ENCODE results near the gene CARMIL1. TPM values are rescaled to one million over a fixed set of nuclear protein-coding genes. Genes with fewer than 3 reads are reported as not detected.

Gene CARMIL1
- total RNA-seq, 1 donor from 2014 or later: 3.4 TPM

GRCh38 chr6:25336996-25337395 is 57.8 kb downstream of the CARMIL1 start:
- CTCF ChIA-PET: no interaction called here
- Mint-ChIP-seq H3K9me3 (no peaks in the 10 kb centered on the region), H3K27ac (no peak overlapping the region), H3K4me3 (no peak overlapping the region), H3K4me1 (peaks cover 30% of the 10 kb centered on the region), H3K36me3 (ENCODE audit: low read depth) (no peaks in the 10 kb centered on the region), H3K27me3 (no peaks in the 10 kb centered on the region)
- POLR2A ChIA-PET: no interaction called here
- DNase-seq (no peak), ATAC-seq (ENCODE audit: low read depth) (no peak)
- TF ChIP-seq CTCF (IDR thresholded peaks at IDR 0.05): no peak
- intact Hi-C loops (cut with micrococcal nuclease): no loop called here

- peaks cover 26% of the 10 kb centered on the region for H3K4me1 Mint-ChIP-seq
- no peaks in the 10 kb centered on the region for H3K27me3 Mint-ChIP-seq
- no peak for TF ChIP-seq CTCF (IDR thresholded peaks at IDR 0.05)
- CTCF ChIA-PET: no interaction called here
- H3K9me3 Mint-ChIP-seq: no peaks in the 10 kb centered on the region
- no peak overlapping the region for H3K27ac Mint-ChIP-seq
- H3K4me3 Mint-ChIP-seq: no peak overlapping the region
- POLR2A ChIA-PET: interaction anchor here (1.1 kb wide), 1 partner anchor 9 kb away, joined by 3 read pairs; no protein-coding TSS in a partner anchor
- DNase-seq (no peak), ATAC-seq (ENCODE audit: low read depth) (no peak)
- intact Hi-C loops (cut with micrococcal nuclease): no loop called here
- H3K36me3 Mint-ChIP-seq (ENCODE audit: low read depth): no peaks in the 10 kb centered on the region
These were observed 58.3 kb downstream of the CARMIL1 start for GRCh38 chr6:25337431-25337830.

GRCh38 chr6:25340431-25341202 is 61.4 kb downstream of the CARMIL1 start:
- DNase-seq: no peak
- no peaks in the 10 kb centered on the region for H3K36me3 Mint-ChIP-seq (ENCODE audit: low read depth)
- H3K9me3 Mint-ChIP-seq: no peaks in the 10 kb centered on the region
- intact Hi-C loops (cut with micrococcal nuclease): no loop called here
- H3K4me3 Mint-ChIP-seq: no peak overlapping the region
- ChIA-PET POLR2A (interaction anchor here (0.5 to 0.7 kb wide), 2 partner anchors 132 to 541 kb away, joined by 4 to 8 read pairs; no protein-coding TSS in a partner anchor), CTCF (interaction anchor here (1.1 to 1.2 kb wide), 3 partner anchors 75 to 216 kb away, joined by 3 to 4 read pairs (median 3); no protein-coding TSS in a partner anchor)
- no peak for TF ChIP-seq CTCF (IDR thresholded peaks at IDR 0.05)
- peaks cover 5% of the 10 kb centered on the region for H3K4me1 Mint-ChIP-seq
- no peaks in the 10 kb centered on the region for H3K27me3 Mint-ChIP-seq
- H3K27ac Mint-ChIP-seq: no peak overlapping the region
- ATAC-seq (ENCODE audit: low read depth): peak; percentile 28

GRCh38 chr6:25341203-25341552 is 62.0 kb downstream of the CARMIL1 start:
- Mint-ChIP-seq H3K27ac (no peak overlapping the region), H3K9me3 (no peaks in the 10 kb centered on the region), H3K36me3 (ENCODE audit: low read depth) (no peaks in the 10 kb centered on the region), H3K4me3 (no peak overlapping the region), H3K27me3 (no peaks in the 10 kb centered on the region), H3K4me1 (peaks cover 5% of the 10 kb centered on the region)
- TF ChIP-seq CTCF (IDR thresholded peaks at IDR 0.05): no peak
- ChIA-PET POLR2A (no interaction called here), CTCF (interaction anchor here (1.1 to 1.2 kb wide), 3 partner anchors 76 to 215 kb away, joined by 3 to 4 read pairs (median 3); no protein-coding TSS in a partner anchor)
- ATAC-seq (ENCODE audit: low read depth) (peak; percentile 34), DNase-seq (no peak)
- intact Hi-C loops (cut with micrococcal nuclease): no loop called here

GRCh38 chr6:25341923-25342619 is 62.9 kb downstream of the CARMIL1 start:
- no peak for ATAC-seq (ENCODE audit: low read depth)
- CTCF ChIA-PET: interaction anchor here (1.1 to 1.2 kb wide), 3 partner anchors 77 to 214 kb away, joined by 3 to 4 read pairs (median 4); no protein-coding TSS in a partner anchor
- H3K27ac Mint-ChIP-seq: no peak overlapping the region
- intact Hi-C loops (cut with micrococcal nuclease): no loop called here
- no peak overlapping the region for H3K4me3 Mint-ChIP-seq
- H3K4me1 Mint-ChIP-seq: peaks cover 5% of the 10 kb centered on the region
- POLR2A ChIA-PET: interaction anchor here (0.6 kb wide), 1 partner anchor 40 kb away, joined by 3 read pairs; no protein-coding TSS in a partner anchor
- no peaks in the 10 kb centered on the region for H3K27me3 Mint-ChIP-seq
- H3K36me3 Mint-ChIP-seq (ENCODE audit: low read depth): no peaks in the 10 kb centered on the region
- H3K9me3 Mint-ChIP-seq: no peaks in the 10 kb centered on the region
- no peak for DNase-seq
- no peak for TF ChIP-seq CTCF (IDR thresholded peaks at IDR 0.05)
